ENCODE data around the gene THSD7A.
"Not testable (repeated sequence)": the region's sequence is repeated elsewhere in the genome, so short reads cannot be mapped to it uniquely, and the experiment has no call there.

THSD7A gene

GRCh38 chr7:11570205-11570604, 261.8 kb downstream of the THSD7A start:
- no peak for DNase-seq

- no peak for DNase-seq
Measured at GRCh38 chr7:11567571-11567970, 264.4 kb downstream of the THSD7A start.

- no peak for DNase-seq
Measured at GRCh38 chr7:11557627-11558026, 274.4 kb downstream of the THSD7A start.

- no peak for DNase-seq
Measured at GRCh38 chr7:11552676-11553296, 279.2 kb downstream of the THSD7A start.

GRCh38 chr7:11551470-11551869, 280.5 kb downstream of the THSD7A start:
- no peak for DNase-seq

GRCh38 chr7:11548532-11548931, 283.5 kb downstream of the THSD7A start:
- DNase-seq = no peak

- DNase-seq = no peak
Measured at GRCh38 chr7:11541330-11541729, 290.7 kb downstream of the THSD7A start.

GRCh38 chr7:11540271-11540761, 291.7 kb downstream of the THSD7A start:
- no peak for DNase-seq

GRCh38 chr7:11539853-11540252, 292.1 kb downstream of the THSD7A start:
- DNase-seq = no peak

- DNase-seq = no peak
Measured at GRCh38 chr7:11538751-11539299, 293.2 kb downstream of the THSD7A start.

- no peak for DNase-seq
Measured at GRCh38 chr7:11533229-11533820, 298.7 kb downstream of the THSD7A start.

GRCh38 chr7:11529382-11529781, 302.6 kb downstream of the THSD7A start:
- DNase-seq = no peak

GRCh38 chr7:11527707-11528106, 304.3 kb downstream of the THSD7A start:
- DNase-seq = no peak

GRCh38 chr7:11524476-11525397, 307.3 kb downstream of the THSD7A start:
- DNase-seq = no peak

GRCh38 chr7:11521964-11522499, 310.0 kb downstream of the THSD7A start:
- DNase-seq = not testable (repeated sequence)

GRCh38 chr7:11517853-11518252, 314.1 kb downstream of the THSD7A start:
- no peak for DNase-seq

- no peak for DNase-seq
Measured at GRCh38 chr7:11516328-11516727, 315.7 kb downstream of the THSD7A start.

- no peak for DNase-seq
Measured at GRCh38 chr7:11513460-11513859, 318.5 kb downstream of the THSD7A start.

- DNase-seq = no peak
Measured at GRCh38 chr7:11507929-11508328, 324.1 kb downstream of the THSD7A start.

GRCh38 chr7:11506417-11506816, 325.6 kb downstream of the THSD7A start:
- no peak for DNase-seq

GRCh38 chr7:11505471-11505985, 326.5 kb downstream of the THSD7A start:
- DNase-seq = no peak

GRCh38 chr7:11492307-11492706, 339.7 kb downstream of the THSD7A start:
- no peak for DNase-seq

- no peak for DNase-seq
Measured at GRCh38 chr7:11491811-11492210, 340.2 kb downstream of the THSD7A start.

All from NCI-H2107 (cell line).